ENCODE measurements around the gene IFNA7.

DNA sequence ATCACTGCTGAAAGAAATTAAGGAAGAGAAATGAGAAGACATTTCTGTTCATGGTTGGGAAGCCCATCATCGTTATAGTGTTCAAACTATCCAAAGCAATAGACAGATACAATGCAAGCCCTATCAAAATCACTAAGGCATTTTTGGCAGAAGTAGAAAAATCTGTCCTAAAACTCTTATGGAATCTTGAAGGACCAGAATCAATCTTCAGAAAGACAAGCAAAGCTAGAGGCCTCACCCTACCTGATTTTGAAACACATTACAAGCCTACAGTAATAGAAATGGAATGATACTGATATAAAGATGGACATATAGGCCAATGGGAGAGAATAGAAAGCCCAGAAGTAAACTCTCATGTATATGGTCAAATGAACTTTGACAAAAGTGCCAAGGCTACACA is 30.7 kb downstream of the IFNA7 start:
- TF ChIP-seq CTCF (IDR thresholded peaks at IDR 0.05) (no peak), ZFX (IDR thresholded peaks at IDR 0.05; ENCODE audit: borderline replicate concordance) (no peak)

Measured in 22Rv1 (cell line).